PC-3 (cell line): Measurements from ENCODE around the gene NOG. TPM values are rescaled to one million over a fixed set of nuclear protein-coding genes. Genes with fewer than 3 reads are reported as not detected.

Source experiments
- ATAC-seq: fragments of 200-7000 bp; cut with Tn5 transposase; 2 replicates; pipeline ENCODE4 v1.9.1; 2020; ENCODE audit warnings: mild to moderate bottlenecking, moderate library complexity
- BruUV-seq: library from RNA; stranded (reverse); fragments of 400-500 nt; replicated peaks from 2 replicates; lab custom pipeline; 2021; lab: Mats Ljungman, UMichigan
- CTCF ChIA-PET: fragments of 300-600 bp; sonication (Branson Sonifier 250); formaldehyde crosslinking; loops from one replicate; lab custom pipeline; 2022; ENCODE audit warnings: antibody characterized with exemption; lab: Charles Lee
- POLR2A ChIA-PET: fragments of 300-600 bp; sonication (Branson Sonifier 250); formaldehyde crosslinking; loops from one replicate; lab custom pipeline; 2022; ENCODE audit warnings: antibody characterized with exemption; ENCODE audit not compliant: unreplicated experiment; lab: Charles Lee
- DNase-seq: peaks from one replicate; pipeline ENCODE4 v3.0.0-alpha.2; 2015
- H2AFZ ChIP-seq: fragments of 300-600 bp; sonication (generic); 2 replicates; pipeline ENCODE4 v1.6.0; 2016; ENCODE audit warnings: antibody characterized with exemption, low read length
- H3F3A ChIP-seq: fragments of 300-600 bp; sonication (generic); one replicate; pipeline ENCODE4 v1.6.0; 2017; ENCODE audit warnings: antibody characterized with exemption, low read length, control low read depth, mild to moderate bottlenecking; ENCODE audit not compliant: unreplicated experiment
- H3K27ac ChIP-seq: fragments of 300-600 bp; sonication (generic); 2 replicates; pipeline ENCODE4 v1.5.1; 2016; ENCODE audit warnings: mild to moderate bottlenecking, low read length
- H3K27me3 ChIP-seq: fragments of 300-600 bp; sonication (generic); 2 replicates; pipeline ENCODE4 v1.6.1; 2016; ENCODE audit warnings: low read length, mixed read lengths
- H3K36me3 ChIP-seq: fragments of 300-600 bp; sonication (generic); 2 replicates; pipeline ENCODE4 v1.6.1; 2016; ENCODE audit warnings: low read depth, mixed run types, low read length, mixed read lengths
- H3K4me1 ChIP-seq: fragments of 300-600 bp; sonication (generic); 2 replicates; pipeline ENCODE4 v1.5.1; 2016; ENCODE audit warnings: low read length; ENCODE audit not compliant: insufficient read depth
- H3K4me2 ChIP-seq: fragments of 300-600 bp; sonication (generic); 2 replicates; pipeline ENCODE4 v1.6.0; 2016; ENCODE audit warnings: low read length
- H3K4me3 ChIP-seq: fragments of 300-600 bp; sonication (generic); 2 replicates; pipeline ENCODE4 v1.5.1; 2016; ENCODE audit warnings: mild to moderate bottlenecking, low read length, mixed read lengths
- H3K79me2 ChIP-seq: fragments of 300-600 bp; sonication (generic); 2 replicates; pipeline ENCODE4 v1.6.1; 2017; ENCODE audit warnings: low read length, mixed read lengths
- H3K9ac ChIP-seq: fragments of 300-600 bp; sonication (generic); 2 replicates; pipeline ENCODE4 v1.6.0; 2016; ENCODE audit warnings: mild to moderate bottlenecking, low read length
- H3K9me2 ChIP-seq: fragments of 300-600 bp; sonication (generic); replicated peaks from 2 replicates; pipeline ENCODE4 v1.6.1; 2016; ENCODE audit warnings: mixed run types, low read length, mixed read lengths
- H3K9me3 ChIP-seq: fragments of 300-600 bp; sonication (generic); 2 replicates; pipeline ENCODE4 v1.6.1; 2016; ENCODE audit warnings: low read length, mixed read lengths
- H4K20me1 ChIP-seq: fragments of 300-600 bp; sonication (generic); 2 replicates; pipeline ENCODE4 v1.6.1; 2016; ENCODE audit warnings: low read length, mixed read lengths
- CTCF ChIP-seq: fragments of 300-600 bp; sonication (generic); conservative IDR thresholded peaks from 2 replicates; pipeline ENCODE4 v1.5.1; 2017; ENCODE audit warnings: antibody characterized with exemption, low read depth, mild to moderate bottlenecking, low read length
- EZH2 ChIP-seq: fragments of 300-600 bp; sonication (generic); IDR thresholded peaks from one replicate; pipeline ENCODE4 v1.6.1; 2017; ENCODE audit warnings: antibody characterized with exemption, mild to moderate bottlenecking, low read length; ENCODE audit not compliant: unreplicated experiment
- EZH2phosphoT487 ChIP-seq: fragments of 300-600 bp; sonication (generic); IDR thresholded peaks from 2 replicates; pipeline ENCODE4 v1.6.1; 2018; ENCODE audit warnings: mild to moderate bottlenecking, antibody characterized with exemption, low read length, borderline replicate concordance
- intact Hi-C: fragments of 100-400 bp; cut with micrococcal nuclease; formaldehyde crosslinking; loops from 2 replicates; pipeline ENCODE4 v1.9.0; 2023
- total RNA-seq: library from RNA; depleted of rRNA; stranded (reverse); fragments of >200 nt; gene quantifications from 2 replicates; pipeline ENCODE4 v1.2.3, GENCODE V29; 2014

The NOG gene
- total RNA-seq, 1 experiment from 2014 or later, result 23.9 TPM

- Histone ChIP-seq H3K4me1 (peaks cover 11% of the 10 kb centered on the region; the same call in 1 of the 2 replicates), H3K9me2 (no peaks in the 10 kb centered on the region), H3K9ac (no peak overlapping the region), H3F3A (no peaks in the 10 kb centered on the region), H3K9me3 (no peaks in the 10 kb centered on the region), H3K79me2 (no peaks in the 10 kb centered on the region), H3K36me3 (no peaks in the 10 kb centered on the region), H3K4me2 (peak overlapping the region; percentile 57), H3K4me3 (no peak overlapping the region; the same call in 1 of the 2 replicates), H3K27me3 (no peaks in the 10 kb centered on the region), H3K27ac (no peak overlapping the region), H4K20me1 (no peaks in the 10 kb centered on the region), H2AFZ (peak overlapping the region; percentile 50; the same call in 1 of the 2 replicates)
- intact Hi-C loops, result loop anchor here (1.0 to 2.0 kb wide), 3 partner anchors 25 to 151 kb away; partner anchors contain the start of gene NOG
- ATAC-seq (peak; percentile 97), DNase-seq (peak; percentile 71)
- no peak for TF ChIP-seq EZH2phosphoT487
- TF ChIP-seq CTCF, result peak; percentile 70
- TF ChIP-seq EZH2, result no peak
- ChIA-PET POLR2A (interaction anchor here (0.5 to 0.7 kb wide), 2 partner anchors 12 to 70 kb away, joined by 3 to 5 read pairs; no protein-coding TSS in a partner anchor), CTCF (interaction anchor here (0.5 to 1.7 kb wide), 8 partner anchors 14 to 114 kb away, joined by 3 to 11 read pairs (median 7); partner anchors contain the start of gene NOG)
- no TSS peak for BruUV-seq
Observed at GRCh38 chr17:56629531-56630075, 36.1 kb downstream of the NOG start.

DNA sequence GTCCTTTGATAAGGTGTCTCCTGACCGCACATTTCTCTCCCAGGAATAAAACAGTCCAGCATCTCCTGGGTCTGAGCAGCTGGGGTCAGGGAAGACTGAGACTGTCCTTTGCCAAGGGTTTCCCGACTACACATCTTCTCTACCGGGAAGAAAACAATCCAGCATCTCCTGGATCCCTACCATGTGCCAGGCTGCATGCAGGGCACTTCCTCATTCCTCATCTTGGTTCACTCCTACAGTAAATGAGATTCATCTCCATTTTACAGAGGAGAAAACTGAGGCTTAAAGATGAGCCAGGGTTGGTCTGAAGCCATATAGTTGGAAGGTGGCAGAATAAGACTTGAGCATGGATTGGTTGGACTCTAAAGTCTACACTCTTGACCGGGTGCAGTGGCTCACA lies 36.7 kb downstream of the NOG start:
- H4K20me1 ChIP-seq, result no peaks in the 10 kb centered on the region
- no TSS peak for BruUV-seq
- POLR2A ChIA-PET, result interaction anchor here (0.5 to 0.7 kb wide), 2 partner anchors 12 to 69 kb away, joined by 3 to 5 read pairs; no protein-coding TSS in a partner anchor
- no peak overlapping the region for H3K9ac ChIP-seq
- no peak overlapping the region for H3K27ac ChIP-seq
- H2AFZ ChIP-seq, result no peak overlapping the region
- ATAC-seq (no peak), DNase-seq (no peak)
- peaks cover 11% of the 10 kb centered on the region; the same call in 1 of the 2 replicates for H3K4me1 ChIP-seq
- no peaks in the 10 kb centered on the region for H3K36me3 ChIP-seq
- intact Hi-C loops, result no loop called here
- H3K9me3 ChIP-seq, result no peaks in the 10 kb centered on the region
- no peaks in the 10 kb centered on the region for H3F3A ChIP-seq
- no peaks in the 10 kb centered on the region for H3K79me2 ChIP-seq
- H3K4me2 ChIP-seq, result peak overlapping the region; percentile 57; the same call in 1 of the 2 replicates
- no peak overlapping the region for H3K4me3 ChIP-seq
- no peaks in the 10 kb centered on the region for H3K9me2 ChIP-seq
- H3K27me3 ChIP-seq, result no peaks in the 10 kb centered on the region
- CTCF ChIA-PET, result interaction anchor here (0.5 to 1.7 kb wide), 4 partner anchors 19 to 86 kb away, joined by 3 to 11 read pairs (median 8); partner anchors contain the start of gene NOG
- TF ChIP-seq EZH2phosphoT487 (no peak), CTCF (peak; percentile 9; the same call in 1 of the 2 replicates)

DNA sequence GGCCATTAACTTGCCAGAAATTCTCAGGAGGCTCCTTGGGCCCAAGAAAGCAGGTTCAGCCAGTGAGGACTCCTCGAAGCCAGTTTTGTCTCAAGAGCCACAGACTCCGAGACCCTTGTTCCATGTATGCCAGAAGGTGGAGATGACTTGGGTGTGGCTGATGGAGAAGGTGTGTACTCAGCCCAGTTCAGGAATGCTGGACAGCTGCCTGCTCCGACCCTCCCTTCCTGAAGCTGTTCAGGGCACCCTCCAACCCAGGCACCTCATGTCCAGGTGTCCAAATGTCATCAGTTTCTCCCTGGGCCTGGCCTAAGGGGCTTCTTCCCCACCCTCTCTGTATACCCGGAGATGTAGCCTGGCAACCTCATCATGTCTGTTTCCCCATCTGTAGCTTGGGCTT lies 40.2 kb downstream of the NOG start:
- H3K4me3 ChIP-seq, result no peak overlapping the region
- DNase-seq (peak; percentile 22), ATAC-seq (no peak)
- H3K79me2 ChIP-seq, result no peaks in the 10 kb centered on the region
- intact Hi-C loops, result no loop called here
- no peaks in the 10 kb centered on the region for H3F3A ChIP-seq
- ChIA-PET CTCF (no interaction called here), POLR2A (no interaction called here)
- no peak overlapping the region for H3K27ac ChIP-seq
- H3K9me2 ChIP-seq, result no peaks in the 10 kb centered on the region
- peaks cover 29% of the 10 kb centered on the region for H3K4me1 ChIP-seq
- H3K9me3 ChIP-seq, result no peaks in the 10 kb centered on the region
- H2AFZ ChIP-seq, result no peak overlapping the region
- no peak for TF ChIP-seq EZH2
- no peak for TF ChIP-seq CTCF
- no peak for TF ChIP-seq EZH2phosphoT487
- no peaks in the 10 kb centered on the region for H3K27me3 ChIP-seq
- no peak overlapping the region for H3K4me2 ChIP-seq
- no peaks in the 10 kb centered on the region for H4K20me1 ChIP-seq
- no peaks in the 10 kb centered on the region for H3K36me3 ChIP-seq
- no peak overlapping the region for H3K9ac ChIP-seq
- BruUV-seq, result no TSS peak
